ENCODE results near the gene METTL21A. TPM values are rescaled to one million over a fixed set of nuclear protein-coding genes. Genes with fewer than 3 reads are reported as not detected.

METTL21A gene
- total and polyA plus RNA-seq, 2 of the 13 experiments (the other 11 are each of a cell fraction or from before 2014, with no cell fraction given) = 42.4 to 61.2 TPM

- Histone ChIP-seq H3K79me2 (ENCODE audit: insufficient read depth, low read length) (no peaks in the 10 kb centered on the region), H2AFZ (ENCODE audit: low read length) (no peak overlapping the region), H4K20me1 (ENCODE audit: insufficient read depth, low read length) (no peaks in the 10 kb centered on the region), H3K9ac (ENCODE audit: insufficient read depth, low read depth, low read length) (no peak overlapping the region), H3K9me3 (ENCODE audit: low read length) (no peaks in the 10 kb centered on the region), H3K4me3 (replicated peaks in 1 of 3; ENCODE audit: insufficient read depth in 1 of 3, low read depth in 2 of 3, low read length in 3 of 3) (no peak overlapping the region), H3K4me2 (ENCODE audit: low read depth, low read length) (no peak overlapping the region), H3K27ac (ENCODE audit: extremely low read length, insufficient read depth, low read length) (no peak overlapping the region), H3K4me1 (ENCODE audit: insufficient read depth, low read length) (peaks cover 16% of the 10 kb centered on the region), H3K27me3 (ENCODE audit: control insufficient read depth in 1 of 2, insufficient read depth in 2 of 2, low read length in 2 of 2) (no peaks in the 10 kb centered on the region; a peak in 1 of 5 replicates), H3K36me3 (replicated peaks in 1 of 2; ENCODE audit: control insufficient read depth in 1 of 2, insufficient read depth in 2 of 2, low read length in 2 of 2) (no peaks in the 10 kb centered on the region)
- ChIA-PET POLR2A (interaction anchor here (1.6 kb wide), 1 partner anchor 134 kb away, joined by 3 read pairs; the partner anchor contains the start of gene CREB1), CTCF (ENCODE audit: low intra/inter-chr PET ratio, low total read pairs) (no interaction called here)
- intact Hi-C loops (cut with micrococcal nuclease; ENCODE audit: unreplicated experiment) (no loop called here), in situ Hi-C loops (cut with HindIII; ENCODE audit: extremely low pct_ligation_motif_present, low pct_unique_long_range_greater_than_20kb) (no loop called here)
- no TSS peak for BruUV-seq (replicated peaks)
- 38% methylated on average over 5 of the region's 5 CpGs for WGBS (ENCODE audit: low lambda C conversion rate)
- ATAC-seq = no peak
- TF ChIP-seq BORCS8-MEF2B (CRISPR knock-in tag; IDR thresholded peaks at IDR 0.05) = no peak
- TF ChIP-seq ZNF513 (CRISPR knock-in tag; conservative IDR thresholded peaks at IDR 0.05) = no peak
- TF ChIP-seq ZFAT (CRISPR knock-in tag; conservative IDR thresholded peaks at IDR 0.05) = no peak
- TF ChIP-seq ZNF235 (CRISPR knock-in tag; IDR thresholded peaks at IDR 0.05; ENCODE audit: borderline replicate concordance) = no peak
- FAIRE-seq = no peak
- DNase-seq (ENCODE audit: low spot score) = no peak
Measured at GRCh38 chr2:207663870-207664545, 38.8 kb upstream of the METTL21A start.

- DNase-seq (ENCODE audit: low spot score) = no peak
- Histone ChIP-seq H3K4me1 (ENCODE audit: insufficient read depth, low read length) (peaks cover 16% of the 10 kb centered on the region), H3K27me3 (ENCODE audit: control insufficient read depth in 1 of 2, insufficient read depth in 2 of 2, low read length in 2 of 2) (no peaks in the 10 kb centered on the region; a peak in 1 of 5 replicates), H4K20me1 (ENCODE audit: insufficient read depth, low read length) (no peaks in the 10 kb centered on the region), H3K9me3 (ENCODE audit: low read length) (no peaks in the 10 kb centered on the region), H3K9ac (ENCODE audit: insufficient read depth, low read depth, low read length) (no peak overlapping the region), H3K4me2 (ENCODE audit: low read depth, low read length) (no peak overlapping the region), H3K79me2 (ENCODE audit: insufficient read depth, low read length) (no peaks in the 10 kb centered on the region), H3K27ac (ENCODE audit: extremely low read length, insufficient read depth, low read length) (no peak overlapping the region), H3K4me3 (replicated peaks in 1 of 3; ENCODE audit: insufficient read depth in 1 of 3, low read depth in 2 of 3, low read length in 3 of 3) (no peak overlapping the region), H3K36me3 (replicated peaks in 1 of 2; ENCODE audit: control insufficient read depth in 1 of 2, insufficient read depth in 2 of 2, low read length in 2 of 2) (no peaks in the 10 kb centered on the region), H2AFZ (ENCODE audit: low read length) (no peak overlapping the region)
- WGBS (ENCODE audit: low lambda C conversion rate) = 68% methylated on average over 2 of the region's 2 CpGs
- in situ Hi-C loops (cut with HindIII; ENCODE audit: extremely low pct_ligation_motif_present, low pct_unique_long_range_greater_than_20kb) = no loop called here
- intact Hi-C loops (cut with micrococcal nuclease; ENCODE audit: unreplicated experiment) = no loop called here
- CTCF ChIA-PET (ENCODE audit: low intra/inter-chr PET ratio, low total read pairs) = no interaction called here
- no TSS peak for BruUV-seq (replicated peaks)
- POLR2A ChIA-PET = no interaction called here
- FAIRE-seq = no peak
- no peak for ATAC-seq
- TF ChIP-seq ZNF282 (IDR thresholded peaks at IDR 0.05; ENCODE audit: partially characterized antibody) (no peak), ZIK1 (CRISPR knock-in tag; IDR thresholded peaks at IDR 0.05; ENCODE audit: borderline replicate concordance, low read depth) (no peak), SOX13 (IDR thresholded peaks at IDR 0.05) (no peak), SOX13 (CRISPR knock-in tag; conservative IDR thresholded peaks at IDR 0.05 in 1 of 2, IDR thresholded peaks at IDR 0.05 in 1 of 2) (no peak), ZNF562 (CRISPR knock-in tag; IDR thresholded peaks at IDR 0.05; ENCODE audit: borderline replicate concordance) (no peak), YY1 (IDR thresholded peaks at IDR 0.05; ENCODE audit: insufficient read depth, insufficient replicate concordance, low read depth, low read length) (no peak), ZSCAN9 (CRISPR knock-in tag; IDR thresholded peaks at IDR 0.05; ENCODE audit: borderline replicate concordance) (no peak)
Measured at GRCh38 chr2:207662203-207662602, 37.0 kb upstream of the METTL21A start.

All from HepG2 (cell line).